GM21526 (cell line): Measurements from ENCODE around the gene HES3.

Experiments
- ATAC-seq: cut with Tn5 transposase; IDR thresholded peaks from one replicate; pipeline ENCODE4 v1.9.1; 2021; ENCODE audit warnings: moderate library complexity; ENCODE audit not compliant: unreplicated experiment, low FRiP score

HES3 gene

DNA sequence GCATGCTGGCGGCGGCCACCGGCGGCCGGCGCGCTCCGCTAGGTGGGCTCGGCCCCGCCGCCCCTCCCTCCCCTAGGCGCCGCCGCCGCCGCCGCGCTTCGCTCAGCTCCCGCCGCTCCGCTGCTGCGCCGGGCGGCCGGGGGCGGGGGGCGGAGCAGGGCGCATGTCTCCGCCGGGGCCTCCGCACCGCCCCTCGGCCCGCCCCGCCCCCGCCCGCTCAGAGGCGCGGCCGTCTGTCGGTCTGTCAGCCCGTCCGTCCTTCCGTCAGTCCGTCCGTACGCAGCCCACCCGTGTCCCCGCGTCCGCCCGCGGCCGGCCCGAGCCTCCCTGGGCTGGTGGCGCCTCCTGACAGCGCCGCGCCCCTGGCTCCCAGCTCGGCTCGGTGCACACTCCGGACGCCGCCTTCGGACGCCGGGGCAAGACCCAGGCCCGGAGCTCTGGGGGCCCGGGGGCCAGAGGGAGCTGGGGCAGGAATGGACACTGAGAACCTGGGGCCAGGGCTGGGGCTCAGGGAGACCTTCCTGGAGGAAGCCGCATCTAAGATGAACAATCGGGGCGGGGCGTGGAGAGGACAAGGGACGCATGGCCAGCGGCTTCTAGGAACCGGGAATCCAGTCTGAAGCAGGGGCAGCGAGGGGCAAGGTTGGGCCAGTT is 17.1 kb downstream of the HES3 start, which contains the start of gene GPR153:
Gene GPR153, minus strand, starts transcription at position 138 of the 654 bp plus-strand sequence. CDS start 6,193 bp downstream, outside the sequence.
- no peak for ATAC-seq

DNA sequence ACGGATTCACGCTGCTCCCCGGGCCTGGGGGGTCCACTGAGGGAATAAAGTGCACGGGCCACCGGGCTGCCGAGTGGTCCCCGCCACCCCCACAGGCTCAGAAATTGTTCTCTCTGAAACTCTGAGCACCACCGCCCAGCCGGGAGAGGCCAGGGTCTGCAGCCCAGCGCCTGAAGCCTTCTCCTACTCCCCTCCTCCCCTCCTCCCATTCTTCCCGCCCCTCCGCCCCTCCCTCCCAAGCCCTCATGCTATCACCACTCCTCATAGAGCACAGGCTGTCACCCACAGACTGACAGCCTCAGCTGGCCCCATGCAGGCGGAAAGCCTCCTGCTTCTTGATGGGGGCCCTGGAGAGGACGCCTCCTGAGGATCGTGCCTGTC is 17.6 kb downstream of the HES3 start:
- ATAC-seq, result no peak

DNA sequence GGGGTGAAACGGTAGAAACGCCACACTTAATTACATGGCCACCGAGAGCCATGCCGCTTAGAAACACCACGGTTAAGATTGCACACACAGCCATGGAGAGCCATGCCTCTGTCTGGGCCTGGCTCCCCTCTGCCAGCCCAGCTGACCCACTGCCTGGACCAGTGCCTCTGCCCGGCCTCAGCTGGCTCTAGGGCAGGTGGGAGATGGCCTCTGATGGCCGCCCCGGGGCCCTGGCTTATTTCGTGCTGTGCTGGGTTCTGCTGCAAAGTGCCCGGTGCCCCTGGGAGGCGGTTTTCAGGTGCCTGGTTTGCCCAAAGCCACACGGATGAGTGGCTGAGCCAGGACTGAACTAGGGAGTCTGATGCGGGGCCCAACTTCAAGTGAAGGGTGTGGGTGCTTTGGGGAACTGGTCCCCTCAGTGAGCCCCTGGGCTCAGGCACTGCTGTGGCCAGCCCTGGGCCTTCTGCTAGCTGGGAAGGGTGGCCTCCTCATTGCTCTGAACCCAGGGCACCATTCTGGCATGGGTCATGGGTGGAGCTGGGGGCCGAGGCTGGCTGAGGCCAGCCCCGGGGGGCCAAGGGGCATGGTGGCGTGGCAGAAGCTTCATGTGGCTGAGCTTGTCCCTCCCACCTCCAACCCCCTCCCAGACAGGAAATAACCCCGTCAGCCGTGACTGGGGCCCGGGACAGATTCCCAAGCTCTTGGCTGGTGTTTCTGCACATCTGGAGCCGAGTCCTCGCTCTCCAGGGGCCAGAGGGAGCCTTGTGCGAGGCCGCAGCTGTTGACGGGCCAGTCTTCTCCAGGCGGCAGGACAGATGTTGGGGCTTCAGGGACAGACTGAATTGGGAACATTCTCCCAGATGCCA is 18.8 kb downstream of the HES3 start:
- ATAC-seq, result no peak

DNA sequence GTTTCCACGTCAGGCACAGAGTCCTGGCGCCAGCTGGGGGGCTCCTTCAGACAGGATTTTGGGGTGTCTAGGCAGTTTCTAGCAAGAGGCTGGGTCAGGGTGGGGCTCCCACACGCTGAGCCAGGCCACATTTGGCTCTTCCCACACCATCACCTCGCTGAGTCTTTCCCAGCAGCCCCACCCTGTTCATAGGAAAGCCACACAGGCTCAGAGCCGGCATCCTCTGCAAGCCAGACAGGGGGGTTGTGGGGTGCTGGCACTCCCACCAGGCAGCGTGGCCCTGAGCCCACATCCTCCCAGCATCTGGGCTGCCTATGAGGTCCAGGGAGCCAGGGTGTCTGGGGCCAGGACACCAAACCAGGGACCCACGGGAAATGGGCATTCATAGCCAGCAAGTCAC is 19.7 kb downstream of the HES3 start:
- ATAC-seq, result no peak

DNA sequence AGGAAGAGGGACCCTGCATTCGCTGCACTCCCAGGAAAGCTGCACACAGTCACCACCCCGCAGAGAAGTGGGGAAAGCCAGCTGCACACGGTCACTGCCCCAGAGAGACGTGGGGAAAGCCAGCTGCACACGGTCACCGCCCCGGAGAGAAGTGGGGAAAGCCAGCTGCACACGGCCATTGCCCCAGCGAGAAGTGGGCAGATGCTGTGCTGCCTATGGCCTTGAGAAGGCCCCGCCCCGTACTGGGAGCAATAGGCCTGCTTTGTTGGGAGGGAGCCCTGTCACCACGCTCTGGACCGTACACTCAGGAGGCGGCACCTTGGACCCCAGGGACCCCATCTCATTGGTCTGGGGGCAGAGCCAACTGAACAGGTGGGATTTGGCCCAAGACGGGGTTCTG is 21.2 kb downstream of the HES3 start:
- ATAC-seq, result no peak

DNA sequence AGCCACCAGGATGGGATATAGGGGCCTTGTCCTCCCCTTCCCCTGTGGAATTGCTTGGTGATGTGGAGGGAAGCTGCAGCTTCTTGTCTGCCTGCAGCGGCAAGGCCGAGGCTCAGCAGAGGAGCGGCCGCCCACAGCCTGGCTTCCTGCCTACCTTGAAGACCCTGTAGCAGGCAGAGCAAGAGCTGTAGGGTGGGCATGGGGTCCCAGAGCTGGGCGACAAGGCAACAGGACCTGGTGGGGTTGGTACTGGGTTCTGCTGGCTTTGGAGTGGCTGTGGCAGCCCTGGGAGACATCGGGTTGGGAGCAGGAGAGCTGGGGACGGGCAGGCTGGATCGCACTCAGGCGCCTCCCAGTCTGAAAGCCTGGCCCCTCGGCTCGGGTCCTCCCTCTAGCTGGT is 22.7 kb downstream of the HES3 start:
- no peak for ATAC-seq

DNA sequence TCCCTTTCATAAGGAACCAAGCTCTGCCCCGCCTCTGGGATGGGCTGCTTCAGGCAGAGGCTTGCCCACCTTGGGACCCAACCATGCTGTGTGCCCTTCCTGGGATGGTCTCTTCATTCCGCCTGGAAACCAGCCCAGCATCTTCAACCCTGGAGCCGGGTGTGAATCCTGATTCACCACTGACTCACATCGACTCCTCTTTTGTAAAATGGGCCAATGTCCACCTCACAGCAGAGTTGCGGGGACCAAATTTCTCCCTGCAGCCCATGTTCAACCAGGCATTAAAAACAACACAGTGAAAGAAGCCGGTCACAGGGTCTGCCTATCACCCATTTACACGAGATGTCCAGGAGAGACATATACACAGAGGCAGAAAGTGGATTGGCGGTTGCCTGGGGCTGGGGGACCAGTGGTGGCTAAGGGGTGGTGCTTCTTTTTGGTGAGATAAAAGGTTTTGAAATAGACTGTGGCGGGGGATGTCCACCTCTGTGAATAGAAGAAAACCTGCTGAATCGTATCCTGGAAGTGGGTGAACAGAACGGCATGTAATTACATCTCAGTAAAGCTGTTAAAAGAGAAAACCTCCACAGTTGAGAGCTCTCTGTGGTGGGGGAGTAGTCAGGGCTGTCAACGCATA is 23.8 kb downstream of the HES3 start:
- no peak for ATAC-seq

DNA sequence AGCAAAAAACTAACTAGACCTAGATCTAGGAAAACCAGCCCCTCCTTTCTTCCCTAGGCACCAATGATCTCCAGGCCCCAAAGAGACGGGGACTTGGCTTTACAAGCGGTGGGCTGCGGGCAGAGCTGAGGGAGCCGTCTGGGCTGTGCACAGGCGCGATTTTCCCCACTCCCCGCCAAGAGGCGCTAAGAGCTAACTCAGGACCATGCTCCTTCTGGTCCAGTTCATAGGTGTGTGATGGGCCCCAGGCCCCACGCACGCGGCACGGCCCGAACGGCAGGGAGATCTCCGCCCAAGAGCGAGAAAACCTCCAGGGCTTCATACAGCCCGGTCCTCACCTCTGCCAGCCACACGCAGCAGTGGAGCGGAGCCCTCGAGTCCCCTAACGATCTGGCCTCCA is 24.4 kb downstream of the HES3 start:
- no peak for ATAC-seq

DNA sequence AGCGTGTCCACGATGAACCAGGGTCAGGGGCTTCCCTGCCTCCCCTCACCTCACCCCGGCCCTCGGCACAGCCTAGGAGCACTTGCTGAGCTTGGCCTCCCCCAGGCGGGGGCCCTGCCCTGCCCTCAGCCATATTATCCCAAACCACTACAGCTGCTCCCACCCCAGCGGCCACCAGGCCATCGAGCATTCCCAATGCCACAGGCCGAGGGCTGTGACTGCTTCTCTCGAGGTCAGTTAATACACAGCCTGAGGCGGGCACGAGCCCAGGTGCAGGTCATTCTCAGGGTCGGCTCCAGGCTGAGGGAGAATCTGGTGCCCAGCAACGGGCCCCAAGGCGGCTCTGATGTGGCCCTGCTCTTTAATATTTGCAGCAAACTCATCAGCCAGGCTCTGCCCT is 25.3 kb downstream of the HES3 start:
- ATAC-seq, result no peak

DNA sequence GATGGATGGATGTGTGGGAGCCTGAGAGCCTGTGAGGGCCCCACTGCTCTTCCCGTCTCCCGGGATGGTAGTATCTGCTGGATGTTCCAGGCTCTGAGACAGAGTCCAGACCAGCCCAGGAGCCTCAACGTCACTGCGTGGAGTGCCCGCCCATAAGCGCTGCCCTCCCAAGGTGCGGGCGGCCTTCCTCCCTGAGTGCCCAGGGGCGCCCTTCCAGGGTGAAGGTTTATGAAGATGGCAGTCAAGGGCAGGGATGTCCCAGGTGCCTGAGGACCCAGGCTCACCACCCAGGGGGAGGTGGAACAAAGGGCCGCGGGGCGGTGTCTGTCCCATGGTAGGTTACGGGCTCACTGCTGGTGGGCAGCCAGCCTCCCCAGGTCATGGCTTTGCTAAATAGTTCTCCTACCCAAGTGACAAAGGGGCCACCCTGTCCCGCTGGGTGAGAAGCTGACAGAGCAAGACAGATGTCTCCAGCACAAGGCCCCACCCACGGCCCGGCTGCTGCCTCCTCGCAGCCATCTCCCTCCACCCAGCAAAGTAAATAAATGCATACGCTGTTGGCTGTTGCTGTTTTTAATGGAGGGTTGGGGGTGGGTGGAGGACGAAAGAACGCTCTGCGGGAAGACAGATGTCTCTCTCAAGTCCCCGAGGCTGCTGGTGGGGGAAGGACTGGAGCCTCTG is 25.9 kb downstream of the HES3 start:
- no peak for ATAC-seq

DNA sequence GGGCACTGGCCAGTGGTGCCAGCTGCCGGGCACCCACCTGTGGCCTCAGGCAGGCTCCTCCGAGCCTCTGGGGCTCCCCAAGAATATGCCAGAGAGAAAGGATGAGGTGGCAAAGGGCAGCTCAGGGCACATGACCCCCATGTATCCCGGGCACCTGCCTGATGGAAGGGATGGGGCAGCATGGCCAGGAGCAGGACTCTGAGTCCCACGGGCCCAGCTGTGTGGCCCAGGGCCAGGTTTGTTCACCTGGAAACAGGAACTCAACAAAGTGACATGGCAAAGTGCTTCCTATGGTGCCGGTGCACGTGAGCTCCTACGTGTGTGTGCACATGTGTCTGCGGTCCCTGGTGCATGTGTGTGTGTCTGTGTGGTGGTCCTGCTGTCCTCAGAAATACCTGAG is 26.4 kb downstream of the HES3 start:
- no peak for ATAC-seq

DNA sequence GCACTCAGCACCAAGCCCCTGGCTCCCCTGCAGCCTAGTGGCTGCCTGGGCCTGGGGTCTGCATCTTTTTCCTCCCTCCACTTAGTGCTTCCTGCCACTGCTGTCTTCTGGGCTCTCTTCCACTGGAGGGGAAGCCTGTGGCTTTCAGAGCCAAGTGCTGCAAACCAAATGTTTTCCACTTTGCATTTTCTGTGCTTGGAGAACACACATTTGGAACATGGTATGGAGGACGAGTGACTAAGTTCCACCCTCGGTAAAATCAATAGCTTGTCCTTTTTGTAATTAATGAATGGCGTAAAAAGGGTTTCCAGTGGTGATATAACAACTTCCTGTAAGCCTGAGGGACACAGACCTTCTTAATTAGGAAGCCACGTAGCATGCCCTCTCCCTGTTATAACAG is 27.0 kb downstream of the HES3 start:
- ATAC-seq, result no peak

DNA sequence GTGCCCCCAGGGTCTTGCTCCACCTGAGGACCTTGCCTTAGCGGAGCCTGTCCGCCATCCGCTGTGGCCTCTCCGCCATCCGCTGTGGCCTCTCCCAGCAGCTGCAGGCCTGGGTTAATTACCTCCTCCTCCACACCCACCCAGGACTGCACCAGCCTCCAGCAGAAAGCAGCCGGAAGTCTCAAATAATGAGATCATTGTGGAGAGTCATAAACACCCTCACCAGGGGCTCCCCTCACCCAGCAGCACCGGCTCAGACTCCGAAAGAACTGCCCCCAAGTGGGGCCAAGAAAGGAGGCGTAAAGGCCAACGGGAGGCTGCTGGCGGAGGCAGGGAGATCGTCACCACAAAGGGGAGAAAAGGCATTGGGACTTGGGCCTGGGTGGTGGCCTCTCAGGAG is 27.6 kb downstream of the HES3 start:
- ATAC-seq, result no peak

DNA sequence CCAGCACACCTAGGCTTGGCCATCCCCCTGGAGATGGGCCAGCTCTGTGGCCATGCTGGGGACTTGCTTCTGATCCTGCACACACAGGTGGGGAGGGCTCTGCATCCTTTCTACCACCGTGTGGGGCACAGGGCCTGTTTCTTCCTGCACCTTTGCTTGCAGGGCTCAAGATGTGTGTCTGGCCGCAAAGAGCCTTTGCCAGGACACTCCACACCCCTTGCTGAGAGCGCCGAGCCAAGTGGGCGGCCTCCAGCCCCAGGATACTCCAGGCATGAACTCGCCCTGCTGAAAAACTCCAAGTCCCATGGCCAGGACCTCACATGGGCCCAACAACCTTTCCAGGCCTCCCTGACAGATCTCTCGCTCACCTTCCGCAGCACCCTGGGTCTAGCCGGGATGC is 28.5 kb downstream of the HES3 start:
- ATAC-seq, result no peak

DNA sequence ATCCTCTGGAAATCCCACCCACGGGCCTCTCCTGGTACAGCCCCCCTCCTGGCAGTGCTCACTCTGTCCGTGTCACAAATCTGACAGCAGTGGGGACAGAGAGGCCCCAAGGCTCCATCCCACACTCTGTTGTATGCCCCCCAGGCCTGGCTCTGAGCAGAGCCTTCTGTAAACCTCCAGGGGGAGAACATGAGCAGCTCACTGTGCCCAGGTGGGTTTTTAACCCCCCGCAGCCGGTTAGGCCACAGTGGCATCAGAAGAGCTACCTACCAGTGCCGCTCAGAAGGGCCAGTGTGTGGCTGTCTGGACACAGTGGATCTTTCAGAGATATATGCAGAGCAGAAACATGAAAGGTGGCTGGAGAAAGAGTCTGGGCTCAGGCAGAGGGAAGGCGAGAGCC is 28.9 kb downstream of the HES3 start:
- ATAC-seq, result no peak

DNA sequence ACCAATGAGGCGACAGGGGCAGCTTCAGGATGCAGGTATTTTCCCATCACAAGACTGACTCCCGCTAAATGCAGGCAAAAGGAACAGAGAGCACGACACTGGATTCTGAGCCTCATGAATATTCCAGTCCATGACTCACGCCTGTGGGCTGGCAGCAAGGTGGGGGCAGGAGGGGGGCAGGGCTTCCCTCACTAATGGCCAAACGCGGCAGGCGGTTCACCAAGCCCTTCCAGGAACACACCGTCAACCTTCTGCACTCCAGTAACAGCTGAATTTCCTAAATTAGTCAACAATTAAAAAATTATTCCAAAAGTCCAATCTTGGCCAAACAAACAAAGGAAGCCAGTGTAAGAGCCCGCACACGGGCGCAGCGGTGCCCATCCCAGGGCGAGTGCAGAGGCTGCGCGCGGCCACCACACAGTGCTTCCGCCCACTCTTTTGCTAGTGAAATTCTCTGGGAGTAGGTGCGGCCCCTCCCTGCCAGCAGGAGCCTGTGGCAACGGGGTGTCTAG is 29.5 kb downstream of the HES3 start:
- ATAC-seq, result no peak

DNA sequence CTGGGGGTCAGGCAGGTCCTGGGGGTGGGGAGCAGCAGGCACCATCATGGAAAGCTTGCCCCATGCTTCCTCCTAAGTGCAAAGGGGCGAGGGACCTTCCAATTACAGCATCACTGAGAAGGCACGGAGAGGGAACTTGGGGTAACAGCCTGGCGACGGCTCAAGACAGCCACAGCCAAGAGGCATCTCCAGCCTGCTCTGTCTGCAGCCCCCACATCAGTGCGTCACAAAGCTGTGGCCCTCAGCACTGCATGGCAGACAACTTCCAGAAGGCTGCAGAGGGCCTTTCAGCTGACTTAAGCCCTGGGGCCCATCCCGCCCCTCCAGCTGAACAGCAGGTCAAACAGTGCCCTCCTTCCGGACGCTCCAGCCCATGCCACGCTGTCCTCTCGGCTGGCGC is 30.1 kb downstream of the HES3 start:
- ATAC-seq, result no peak

DNA sequence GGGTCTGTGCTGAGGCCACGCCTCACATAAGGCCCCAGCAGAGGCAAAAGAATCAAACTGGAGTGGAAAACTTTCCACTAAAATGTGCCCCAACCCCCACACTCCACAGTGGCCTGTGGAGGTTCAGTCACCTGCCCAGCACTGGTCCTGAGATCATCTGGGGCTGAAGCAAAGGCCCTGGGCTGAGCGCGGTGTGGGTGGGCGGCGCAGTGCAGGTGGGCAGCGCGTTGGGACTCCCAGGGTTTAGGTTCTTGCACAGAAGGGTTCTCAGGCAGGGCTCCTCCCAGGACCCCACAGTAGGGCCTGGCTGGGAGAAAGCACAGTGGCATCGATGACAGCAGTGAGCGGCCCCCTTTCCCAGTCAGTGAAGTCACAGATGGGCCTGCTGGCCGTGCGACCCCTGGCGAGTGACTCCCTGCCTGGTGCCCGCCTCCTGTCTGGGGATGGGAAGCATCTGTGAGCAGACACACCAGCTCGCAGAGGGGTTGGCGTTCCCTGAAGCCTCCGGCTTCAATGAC is 30.7 kb downstream of the HES3 start:
- no peak for ATAC-seq

DNA sequence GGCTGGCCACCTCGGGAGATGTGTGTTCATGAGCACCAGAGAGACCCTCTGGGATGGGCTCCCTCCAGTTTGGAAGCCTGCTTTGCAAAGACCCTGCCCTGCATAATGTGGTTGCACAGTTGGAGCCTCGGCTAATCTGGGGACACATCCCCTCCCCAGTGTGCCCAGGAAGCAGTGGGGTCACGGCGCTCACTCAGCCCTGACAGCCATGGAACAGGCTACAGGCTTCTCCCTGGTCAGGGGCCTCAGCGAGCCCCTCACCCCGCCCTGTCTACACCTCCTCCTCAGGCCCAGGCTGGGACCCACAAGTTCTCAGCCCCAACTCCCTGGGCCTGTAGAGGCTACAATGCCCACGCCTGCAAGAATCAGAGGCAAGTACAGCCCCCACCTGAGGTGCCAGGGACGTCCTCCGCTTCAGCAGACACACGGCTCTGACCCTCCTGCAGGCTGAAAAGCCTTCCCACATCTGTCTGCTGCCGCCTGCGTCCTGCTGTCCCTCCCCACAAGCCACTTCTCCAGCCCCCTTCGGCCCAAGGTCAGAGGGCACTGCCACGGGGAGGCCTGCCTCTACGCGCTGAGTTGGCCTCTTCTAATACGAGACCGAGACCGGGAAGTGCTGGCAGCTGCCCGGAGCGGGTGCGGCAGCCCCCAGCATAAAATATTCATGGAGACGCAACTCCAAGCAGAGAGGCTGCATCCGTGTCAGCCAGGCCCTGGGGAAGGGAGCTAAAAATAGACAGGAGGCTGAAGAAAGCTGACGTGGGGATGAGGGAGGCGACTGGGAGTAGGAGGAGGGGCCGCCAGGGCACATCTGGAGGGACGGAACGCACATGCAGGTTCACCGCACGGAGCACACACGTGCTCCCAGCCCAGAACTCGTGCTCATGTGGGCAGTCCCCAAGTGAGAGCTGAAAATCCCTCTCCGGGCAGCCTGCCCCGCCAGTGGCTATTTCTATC is 32.1 kb downstream of the HES3 start:
- ATAC-seq, result no peak
